GM19372 (cell line): ENCODE data around the gene CACNA1G.

Experiments used
- ATAC-seq: cut with Tn5 transposase; IDR thresholded peaks from one replicate; pipeline ENCODE4 v1.9.1; 2021; ENCODE audit warnings: mild to moderate bottlenecking, low read depth, moderate library complexity; ENCODE audit not compliant: unreplicated experiment

Gene CACNA1G

DNA sequence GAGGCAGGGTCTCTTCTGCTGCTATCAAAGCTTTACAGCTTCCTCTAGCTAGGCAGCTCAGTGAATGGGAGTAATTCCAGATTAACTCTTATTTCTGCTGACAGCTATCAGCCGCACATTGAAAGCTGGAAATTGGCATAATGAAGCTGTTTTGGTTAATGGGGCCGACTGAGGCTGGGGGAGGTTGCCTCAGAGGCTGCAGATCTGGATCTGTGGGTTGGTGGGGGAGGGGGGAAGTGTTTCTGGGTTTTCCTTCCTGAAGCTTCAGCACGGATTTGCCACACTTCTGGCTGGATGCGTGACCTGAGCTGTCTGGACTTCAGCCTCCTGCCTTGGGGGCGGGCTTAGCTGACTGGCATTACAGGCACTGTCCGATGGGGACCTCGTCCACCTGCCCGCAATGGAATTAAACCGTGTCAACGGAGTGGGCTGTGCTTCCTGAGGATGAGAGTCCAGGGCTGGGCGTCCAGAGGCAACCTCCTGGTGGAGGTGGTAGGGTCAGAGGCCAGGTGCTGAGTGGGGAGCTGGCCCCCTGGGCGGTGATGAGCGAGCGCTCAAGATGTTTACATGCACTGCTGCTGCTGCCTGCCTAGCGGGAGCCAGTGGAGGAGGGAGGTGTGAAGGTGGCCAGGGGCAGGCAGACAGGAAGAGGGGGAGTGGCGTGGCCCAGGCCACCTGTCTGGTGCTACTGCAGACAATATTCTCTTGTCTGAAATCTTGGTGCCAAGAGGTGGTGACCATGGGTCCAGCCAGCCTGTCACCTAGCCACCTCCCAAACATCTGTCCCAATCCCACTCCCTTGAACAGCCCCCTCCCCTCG, 67.5 kb downstream of the CACNA1G start:
- ATAC-seq, result no peak

DNA sequence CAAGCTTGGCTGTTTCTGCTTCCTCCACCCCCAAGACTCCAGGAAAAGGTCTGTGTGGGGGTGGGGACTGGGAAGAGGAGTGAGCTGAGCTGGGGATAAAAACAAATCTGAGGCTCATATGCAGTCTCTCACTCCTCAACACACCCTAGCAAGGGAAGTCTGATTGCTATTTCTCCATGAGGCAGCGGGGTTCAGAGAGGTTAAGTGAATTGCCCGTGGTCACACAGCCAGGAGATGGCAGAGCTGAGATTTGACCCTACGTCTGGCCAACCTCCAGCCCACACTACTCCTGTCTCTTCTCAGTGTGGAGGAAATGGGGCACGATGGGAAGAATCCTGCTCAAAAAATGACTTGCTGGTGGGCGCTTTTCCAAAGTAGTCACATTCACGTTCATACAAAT, 69.4 kb downstream of the CACNA1G start:
- no peak for ATAC-seq

- ATAC-seq, result no peak
These were observed 70.1 kb downstream of the CACNA1G start for GRCh38 chr17:50630524-50631194.

DNA sequence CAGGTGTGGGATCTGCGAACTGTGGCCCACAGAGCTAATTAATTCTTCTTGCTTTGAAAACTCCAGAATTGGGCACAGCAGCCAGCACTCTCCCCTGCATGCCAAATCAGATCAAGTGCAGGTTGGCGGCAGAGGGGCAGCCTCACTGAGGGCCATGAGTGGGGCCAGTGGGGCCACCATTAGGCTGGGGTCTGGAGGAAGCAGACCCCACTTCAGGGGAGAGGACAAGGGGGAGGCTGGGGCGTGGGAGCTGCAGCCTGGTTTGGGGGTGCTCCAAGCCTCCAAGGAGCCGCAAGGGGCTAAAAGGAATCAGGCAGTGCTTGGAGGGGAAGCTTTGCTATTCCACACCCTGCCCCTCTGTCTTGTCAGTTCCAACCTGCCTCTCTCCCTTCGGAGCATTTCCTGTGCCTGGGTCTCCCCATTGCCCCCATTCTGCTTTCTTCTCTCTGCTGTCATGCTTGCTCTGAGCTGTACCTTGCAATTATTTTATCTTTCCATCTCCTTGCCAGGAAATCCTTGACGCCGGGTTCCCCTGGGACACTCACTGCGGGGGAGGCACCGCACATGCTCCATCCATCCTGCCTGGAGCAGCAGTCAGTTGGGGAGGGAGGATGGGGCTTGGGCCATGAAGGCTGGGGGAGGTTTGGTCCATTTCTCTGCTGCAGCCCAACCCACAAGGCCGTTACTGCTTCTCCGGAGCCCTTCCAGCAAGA, 70.8 kb downstream of the CACNA1G start:
- ATAC-seq, result no peak

DNA sequence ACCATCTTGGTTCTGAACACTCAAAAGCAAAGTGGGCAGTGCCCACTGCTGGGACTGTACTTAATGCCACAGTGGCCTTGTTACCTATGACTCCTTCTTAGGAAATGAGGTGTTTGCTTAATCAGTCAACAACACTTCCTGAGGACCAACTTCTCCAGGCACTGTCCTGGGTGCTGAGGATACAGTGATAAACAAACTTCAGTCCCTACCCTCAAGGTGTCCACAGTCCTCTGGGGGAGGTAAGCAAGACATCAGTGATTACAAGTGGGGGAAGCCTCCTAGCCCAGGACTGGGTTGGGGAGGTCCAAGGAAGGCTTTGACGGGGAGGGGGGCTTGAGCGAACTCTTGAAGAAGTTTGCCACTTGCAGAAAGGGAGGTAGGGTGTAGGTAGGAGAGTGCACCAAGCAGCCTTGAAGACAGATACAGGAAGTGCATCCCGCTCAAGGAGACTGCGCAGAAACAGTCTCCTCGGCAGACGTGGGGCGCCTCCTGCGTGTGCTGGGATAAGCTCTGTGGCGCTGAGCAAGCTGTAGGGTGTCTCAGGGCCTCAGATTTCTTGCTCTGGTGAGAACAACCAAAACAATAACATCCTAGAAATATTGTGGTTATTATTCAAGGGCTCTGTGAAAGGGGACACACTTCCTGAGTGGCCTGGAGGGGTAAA, 71.5 kb downstream of the CACNA1G start:
- no peak for ATAC-seq

- no peak for ATAC-seq
These were observed 72.1 kb downstream of the CACNA1G start for GRCh38 chr17:50632637-50633036.

GRCh38 chr17:50633683-50634082, 73.2 kb downstream of the CACNA1G start:
- no peak for ATAC-seq

DNA sequence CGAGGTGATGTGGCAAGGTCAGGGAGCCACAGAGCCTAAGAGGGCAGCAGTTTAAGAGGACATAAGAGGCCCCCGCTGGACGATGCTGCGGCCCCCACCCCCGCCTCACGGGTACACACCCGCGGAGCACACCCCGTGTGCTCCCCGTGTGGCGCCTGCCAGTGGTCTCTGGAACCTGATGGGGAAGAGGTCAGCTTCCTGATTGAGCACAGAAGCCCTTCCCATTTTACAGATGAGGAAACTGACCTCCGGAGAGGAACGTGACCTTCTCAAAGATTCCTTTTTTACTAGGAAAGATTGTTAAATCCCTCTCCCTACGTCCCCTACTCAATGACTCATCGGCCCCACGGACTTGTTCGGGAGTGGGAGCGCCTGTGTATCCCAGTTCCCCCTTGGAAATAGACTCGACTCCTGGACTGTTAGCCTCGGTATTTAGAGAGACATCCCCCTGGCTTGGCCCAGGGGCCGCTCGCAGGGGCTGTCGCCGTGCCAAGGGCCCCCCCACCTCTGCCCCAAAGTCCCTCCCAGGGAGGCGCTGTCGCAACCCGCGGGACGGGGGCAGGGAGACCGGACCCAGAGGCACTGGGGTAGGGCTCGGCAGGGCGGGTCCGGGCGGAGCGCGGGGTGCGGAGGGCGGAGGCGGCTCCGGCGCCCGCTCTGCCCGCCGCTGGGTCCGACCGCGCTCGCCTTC, 73.9 kb downstream of the CACNA1G start, which contains the start of gene ABCC3:
TSS of gene ABCC3 (plus strand) at position 658 of the 691 bp plus-strand sequence. CDS start 56 bp downstream, outside the sequence.
- no peak for ATAC-seq

- no peak for ATAC-seq
These were observed 74.6 kb downstream of the CACNA1G start for GRCh38 chr17:50634915-50635731.

DNA sequence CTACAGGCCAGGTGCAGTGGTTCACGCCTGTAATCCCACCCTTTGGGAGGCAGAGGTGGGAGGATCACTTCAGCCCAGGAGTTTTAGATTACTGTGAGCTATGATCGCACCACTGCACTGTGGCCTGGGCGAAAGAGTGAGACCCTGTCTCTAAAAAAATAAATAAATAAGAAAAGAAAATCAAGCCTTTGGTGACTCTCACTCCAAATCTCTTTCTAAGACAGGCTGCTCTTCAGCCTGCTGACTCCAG, 75.1 kb downstream of the CACNA1G start:
- no peak for ATAC-seq

GRCh38 chr17:50635982-50636803, 75.7 kb downstream of the CACNA1G start:
- no peak for ATAC-seq

GRCh38 chr17:50636804-50637195, 76.3 kb downstream of the CACNA1G start:
- no peak for ATAC-seq

- ATAC-seq, result no peak
These were observed 77.5 kb downstream of the CACNA1G start for GRCh38 chr17:50637829-50638605.

GRCh38 chr17:50638606-50638965, 78.1 kb downstream of the CACNA1G start:
- no peak for ATAC-seq

- ATAC-seq, result no peak
These were observed 78.6 kb downstream of the CACNA1G start for GRCh38 chr17:50638966-50639713.

GRCh38 chr17:50640686-50641351, 80.3 kb downstream of the CACNA1G start:
- ATAC-seq, result no peak

DNA sequence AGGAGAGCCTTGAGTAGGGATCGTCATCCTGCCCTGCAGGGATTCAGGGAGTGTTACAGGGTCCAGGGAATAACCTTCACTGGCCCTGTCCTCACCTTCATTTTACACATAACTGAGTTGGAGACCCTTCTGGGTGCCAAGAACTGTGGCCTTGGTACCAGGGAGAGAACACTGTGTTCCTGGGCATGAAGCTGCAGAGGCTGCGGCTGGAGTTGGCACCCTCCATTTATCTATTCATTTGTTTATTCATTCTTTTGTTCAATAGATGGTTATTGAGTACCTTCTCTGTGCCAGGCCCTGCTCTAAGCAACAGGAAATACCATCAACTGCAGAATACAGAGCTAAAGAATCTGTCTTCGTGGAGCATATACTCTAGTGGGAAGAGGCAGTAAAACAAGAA, 80.8 kb downstream of the CACNA1G start:
- no peak for ATAC-seq
